Measurements from ENCODE around the gene ITGA7.

- TF ChIP-seq EZH2 (IDR thresholded peaks at IDR 0.05; ENCODE audit: borderline replicate concordance, low read depth, low read length, poor library complexity, severe bottlenecking), result no peak
- no peak for TF ChIP-seq CTCF (conservative IDR thresholded peaks at IDR 0.05; ENCODE audit: low read depth, low read length)
These were observed 35.2 kb upstream of the ITGA7 start, which contains the start of gene GDF11 for GRCh38 chr12:55742719-55743405.
